GM23248 (cell line): ENCODE results near the gene NOC2L.

ENCODE experiments used
- EZH2 ChIP-seq: fragments of 200-600 bp; sonication (generic); IDR thresholded peaks from 2 replicates; pipeline ENCODE4 v1.6.1; 2018; ENCODE audit warnings: antibody characterized with exemption, mild to moderate bottlenecking; ENCODE audit not compliant: insufficient read depth, poor library complexity, severe bottlenecking
- EZH2phosphoT487 ChIP-seq: fragments of 200-600 bp; sonication (generic); IDR thresholded peaks from 2 replicates; pipeline ENCODE4 v1.6.1; 2018; ENCODE audit warnings: antibody characterized with exemption, moderate library complexity, mild to moderate bottlenecking, low read depth; ENCODE audit not compliant: insufficient read depth

DNA sequence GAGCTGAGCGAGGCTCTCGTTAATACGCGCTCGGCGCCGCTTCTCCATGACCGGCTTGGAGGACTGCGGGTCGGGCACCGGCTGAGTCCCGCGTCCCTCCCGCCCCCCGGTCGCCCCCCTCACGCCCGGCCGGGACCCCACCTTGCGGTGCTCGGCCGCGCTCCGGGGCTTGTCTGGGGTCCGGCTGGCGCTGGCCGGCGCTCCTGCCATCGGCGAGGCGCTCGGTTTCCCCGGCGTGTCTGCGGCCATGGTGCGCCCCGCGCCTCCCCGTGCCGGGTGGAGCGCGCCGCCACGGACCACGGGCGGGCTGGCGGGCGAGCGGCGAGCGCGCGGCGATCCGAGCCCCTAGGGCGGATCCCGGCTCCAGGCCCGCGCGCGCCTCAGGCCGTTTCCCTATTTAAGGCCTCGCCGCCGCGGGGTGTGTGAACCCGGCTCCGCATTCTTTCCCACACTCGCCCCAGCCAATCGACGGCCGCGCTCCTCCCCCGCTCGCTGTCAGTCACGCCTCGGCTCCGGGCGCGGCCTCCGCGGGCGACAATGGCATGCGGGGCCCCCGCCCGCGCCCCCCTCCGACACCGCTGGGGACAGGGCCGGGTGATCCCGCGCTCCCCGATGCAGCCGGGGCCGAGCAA, 40.8 kb upstream of the NOC2L start, which contains the start of gene HES4:
- TF ChIP-seq EZH2 (no peak), EZH2phosphoT487 (no peak)
